Measurements from ENCODE around the gene SYNDIG1.
"Not testable (repeated sequence)": the region's sequence is repeated elsewhere in the genome, so short reads cannot be mapped to it uniquely, and the experiment has no call there.

Gene SYNDIG1

DNA sequence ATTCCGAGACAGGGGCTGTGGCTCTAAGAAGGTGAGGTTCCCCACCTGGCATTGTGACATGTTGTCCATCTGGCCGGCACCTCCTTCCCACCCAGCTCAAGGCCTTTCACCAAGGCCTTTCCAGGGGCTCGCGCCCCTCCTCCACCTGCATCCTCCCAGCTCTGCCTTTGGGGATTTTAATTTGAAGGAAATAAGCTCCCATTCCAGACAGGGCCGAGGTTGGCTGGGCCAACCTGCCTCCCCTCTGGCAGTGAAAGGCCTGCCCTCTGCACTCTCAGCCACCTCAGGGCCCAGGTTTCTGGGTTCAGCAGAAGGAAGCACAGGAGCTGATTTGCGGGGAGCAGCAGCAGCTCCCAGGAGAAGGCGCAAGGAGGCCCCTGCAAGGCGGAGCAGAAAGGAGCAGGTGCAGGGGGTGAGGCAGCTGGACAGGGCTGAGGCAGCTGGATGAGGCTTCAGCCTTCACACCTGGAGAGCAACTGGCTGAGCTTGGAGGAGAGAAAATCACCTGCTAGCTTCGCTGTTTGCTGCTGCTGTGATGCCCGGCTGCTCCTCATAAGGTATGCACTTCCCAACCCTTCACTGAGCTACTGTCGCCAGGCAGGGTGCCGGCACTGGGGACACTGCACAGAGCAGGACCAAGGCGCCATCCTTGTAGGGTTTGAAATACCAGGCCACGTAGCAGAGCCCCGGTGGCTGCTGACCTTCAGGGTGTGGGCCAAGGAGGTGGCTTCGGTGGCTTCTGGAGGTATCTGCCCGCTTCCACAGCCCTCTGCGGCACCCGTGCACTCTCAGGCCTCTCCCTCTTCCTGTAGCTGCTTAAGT is 147.0 kb downstream of the SYNDIG1 start:
- DNase-seq = no peak

- DNase-seq = no peak
These were observed 147.6 kb downstream of the SYNDIG1 start for GRCh38 chr20:24617080-24617432.

- no peak for DNase-seq
These were observed 148.5 kb downstream of the SYNDIG1 start for GRCh38 chr20:24617757-24618450.

DNA sequence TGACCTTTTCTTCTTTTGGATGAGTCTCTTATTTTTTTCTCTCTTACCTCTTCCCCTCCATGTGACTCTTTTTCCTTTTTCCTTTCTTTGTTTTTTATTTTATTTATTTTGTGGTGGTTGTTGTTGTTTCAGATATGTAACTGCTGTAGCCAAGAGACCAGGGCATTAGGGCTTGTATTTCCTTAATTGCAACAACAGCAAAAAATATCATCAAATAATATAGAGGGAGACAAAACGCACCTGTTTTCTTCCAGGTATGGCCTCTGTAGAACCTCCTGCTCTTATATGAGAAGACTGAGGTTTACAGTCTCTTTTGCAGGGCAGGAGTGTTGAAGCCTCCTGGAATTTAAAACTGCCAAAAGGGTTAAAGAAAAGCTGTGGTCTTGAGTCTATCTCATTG is 149.3 kb downstream of the SYNDIG1 start:
- DNase-seq = no peak

GRCh38 chr20:24619212-24619611 is 149.8 kb downstream of the SYNDIG1 start:
- no peak for DNase-seq

- DNase-seq = no peak
These were observed 151.6 kb downstream of the SYNDIG1 start for GRCh38 chr20:24620937-24621519.

- no peak for DNase-seq
These were observed 153.4 kb downstream of the SYNDIG1 start for GRCh38 chr20:24622856-24623255.

DNA sequence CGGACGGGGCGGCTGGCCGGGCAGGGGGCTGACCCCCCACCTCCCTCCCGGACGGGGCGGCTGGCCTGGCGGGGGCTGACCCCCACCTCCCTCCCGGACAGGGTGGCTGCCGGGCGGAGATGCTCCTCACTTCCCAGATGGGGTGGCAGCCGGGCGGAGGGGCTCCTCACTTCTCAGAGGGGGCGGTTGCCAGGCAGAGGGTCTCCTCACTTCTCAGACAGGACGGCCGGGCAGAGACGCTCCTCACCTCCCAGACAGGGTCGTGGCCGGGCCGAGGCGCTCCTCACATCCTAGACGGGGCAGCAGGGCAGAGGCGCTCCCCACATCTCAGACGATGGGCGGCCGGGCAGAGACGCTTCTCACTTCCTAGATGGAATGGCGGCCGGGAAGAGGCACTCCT is 156.7 kb downstream of the SYNDIG1 start:
- DNase-seq = not testable (repeated sequence)

DNA sequence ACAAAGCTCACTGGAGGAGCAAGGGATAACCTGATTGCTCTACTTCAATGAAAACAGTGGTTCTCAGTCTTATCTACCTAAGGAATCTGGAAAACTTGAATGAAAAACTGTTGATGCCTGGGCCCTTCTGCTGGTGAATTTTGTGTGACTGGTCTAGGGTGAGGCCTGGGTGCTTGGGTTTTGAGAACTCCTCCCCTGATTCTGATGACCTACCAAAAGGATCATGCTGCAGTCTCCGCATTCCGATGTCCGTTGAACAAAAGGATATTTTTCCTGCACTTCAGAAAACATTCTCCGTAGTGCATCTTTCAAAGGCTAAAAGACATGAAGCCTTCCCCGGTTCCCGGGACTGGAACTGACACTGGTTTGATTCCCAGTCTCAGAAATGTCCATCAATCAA is 157.9 kb downstream of the SYNDIG1 start:
- no peak for DNase-seq

DNA sequence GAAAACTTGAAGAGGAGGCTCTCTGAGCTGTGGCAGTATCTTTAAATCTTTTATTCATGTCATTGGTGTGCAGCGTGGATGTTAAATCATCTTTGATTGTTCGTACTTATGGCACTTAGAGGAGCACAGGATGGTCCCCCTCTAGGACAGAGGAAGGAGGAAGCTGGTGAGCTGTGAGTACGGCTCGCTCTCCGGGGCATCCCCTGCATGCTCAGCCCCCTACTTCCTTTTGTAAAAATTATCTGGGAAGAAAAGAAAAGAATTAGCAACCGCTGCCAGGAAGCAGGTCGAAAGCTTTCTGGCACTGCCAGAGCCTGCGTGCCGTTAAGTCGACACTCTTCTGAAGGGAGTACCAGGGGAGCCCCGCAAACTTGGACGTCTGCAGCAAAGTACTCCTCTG is 158.5 kb downstream of the SYNDIG1 start:
- no peak for DNase-seq

DNA sequence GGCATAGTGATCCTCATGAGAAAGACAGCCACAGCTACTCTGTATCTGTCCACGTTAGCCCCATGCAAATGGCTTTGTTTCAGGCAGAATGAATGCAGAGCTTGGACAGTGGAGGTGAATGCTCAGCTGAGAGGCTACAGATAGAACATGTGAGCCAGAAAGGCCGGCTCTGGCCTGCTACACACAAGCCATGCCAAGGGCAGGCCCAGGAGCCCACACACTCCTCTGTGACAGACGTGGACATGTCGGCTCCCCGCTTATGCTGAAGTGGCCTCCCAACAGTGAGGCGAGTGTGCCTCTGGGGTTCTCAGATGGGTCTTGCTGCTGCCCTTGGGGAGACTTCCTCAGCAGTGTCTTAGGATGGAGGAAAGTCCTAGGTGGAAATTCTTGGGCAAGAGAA is 159.6 kb downstream of the SYNDIG1 start:
- no peak for DNase-seq

- no peak for DNase-seq
These were observed 160.2 kb downstream of the SYNDIG1 start for GRCh38 chr20:24629668-24630067.

- DNase-seq = no peak
These were observed 161.2 kb downstream of the SYNDIG1 start for GRCh38 chr20:24630486-24631172.

DNA sequence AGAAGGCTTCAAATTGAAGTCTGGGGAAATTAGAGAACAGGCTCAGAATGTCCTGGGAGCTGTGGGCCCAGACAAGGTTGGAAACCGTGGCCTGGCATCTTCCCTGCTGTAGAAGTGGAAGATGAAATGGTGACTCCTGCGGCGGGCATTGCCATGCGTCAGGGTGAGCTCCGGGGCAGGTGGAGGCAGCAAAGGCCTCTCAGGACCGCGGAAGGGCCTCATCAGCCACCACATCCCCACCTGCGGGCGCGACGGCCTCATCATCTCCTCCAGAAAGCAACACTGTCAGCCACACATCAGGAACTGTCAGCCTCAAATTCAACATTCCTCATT is 161.7 kb downstream of the SYNDIG1 start:
- no peak for DNase-seq

- no peak for DNase-seq
These were observed 163.2 kb downstream of the SYNDIG1 start for GRCh38 chr20:24632581-24632980.

- DNase-seq = no peak
These were observed 163.6 kb downstream of the SYNDIG1 start for GRCh38 chr20:24633026-24633425.

DNA sequence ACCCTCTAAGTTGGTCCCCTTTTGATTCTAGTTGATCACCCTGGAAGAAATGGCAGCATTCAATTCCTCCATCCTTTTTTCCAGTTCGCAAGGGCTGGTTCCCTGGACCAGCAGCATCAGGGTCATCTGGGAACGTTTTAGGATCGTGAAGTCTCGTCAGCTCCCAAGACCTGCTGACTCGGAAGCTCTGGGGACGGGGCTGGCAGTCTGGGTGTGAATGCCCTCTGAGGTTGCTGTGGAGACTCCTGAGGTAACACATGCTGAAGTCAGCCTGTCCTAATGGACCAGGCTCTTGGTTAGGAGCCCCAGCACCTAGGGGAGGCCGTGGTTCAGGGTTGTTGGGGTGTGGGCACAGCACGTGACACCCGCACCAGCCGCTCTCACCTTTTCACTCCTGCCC is 164.1 kb downstream of the SYNDIG1 start:
- no peak for DNase-seq

GRCh38 chr20:24634855-24635254 is 165.4 kb downstream of the SYNDIG1 start:
- peak; percentile 47 for DNase-seq

- DNase-seq = no peak
These were observed 167.2 kb downstream of the SYNDIG1 start for GRCh38 chr20:24636626-24637025.

- DNase-seq = no peak
These were observed 167.7 kb downstream of the SYNDIG1 start for GRCh38 chr20:24637087-24637486.

- DNase-seq = no peak
These were observed 168.5 kb downstream of the SYNDIG1 start for GRCh38 chr20:24637941-24638340.

DNA sequence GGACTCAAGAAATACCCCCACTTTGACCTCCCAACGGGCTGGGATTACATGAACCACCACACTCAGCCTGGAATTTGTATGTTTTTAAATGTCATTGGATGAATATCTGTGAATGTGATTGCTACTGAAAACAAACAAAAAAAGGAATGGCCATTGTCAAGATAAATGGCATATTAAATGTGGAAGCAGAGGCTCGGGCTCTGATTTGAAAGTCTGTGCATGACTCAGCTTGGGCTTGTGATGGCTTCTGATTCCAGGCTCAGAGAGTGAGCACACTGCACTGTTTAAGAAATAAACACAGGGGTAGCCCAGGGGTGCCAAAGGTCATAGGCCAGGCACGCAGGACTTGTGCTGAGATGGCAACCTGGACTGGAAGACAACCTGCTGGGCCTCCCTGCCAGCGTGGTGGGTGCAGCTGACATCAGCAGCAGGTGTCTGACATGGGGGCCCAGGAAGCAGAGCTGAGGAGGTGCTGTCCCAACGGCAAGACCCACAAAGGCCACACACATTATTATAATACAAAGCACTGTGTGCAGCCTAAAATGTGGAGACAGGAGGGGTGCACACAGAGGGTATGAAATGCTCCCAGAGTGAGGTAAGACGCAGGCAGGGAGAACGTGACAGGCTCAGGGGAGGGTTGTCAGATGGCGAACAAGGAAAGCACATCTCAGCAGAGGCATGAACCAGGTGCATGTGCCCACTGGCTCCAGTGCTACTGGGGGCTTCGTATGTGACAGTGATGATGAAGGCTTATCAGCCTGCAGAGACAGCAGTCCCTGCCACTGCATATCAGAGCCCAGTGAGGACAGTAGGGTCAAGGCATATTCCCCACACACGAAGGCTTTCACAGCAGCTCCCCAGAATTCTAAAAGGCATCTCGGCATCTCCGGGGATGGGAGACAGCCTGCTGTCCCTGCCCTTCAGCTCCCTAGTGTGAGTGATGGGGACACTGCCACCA is 169.4 kb downstream of the SYNDIG1 start:
- no peak for DNase-seq
